Vein endothelial cell (primary cell): ENCODE data around the gene APBB1IP. TPM values are rescaled to one million over a fixed set of nuclear protein-coding genes. Genes with fewer than 3 reads are reported as not detected.

Experiments
- small RNA-seq: library from RNA; depleted of rRNA; stranded (forward); fragments of <200 nt; gene quantifications from one replicate; pipeline ENCODE3, GENCODE V24; 2012
- total RNA-seq: library from RNA; depleted of rRNA; stranded (reverse); fragments of >200 nt; gene quantifications from 2 replicates; pipeline ENCODE4 v1.2.3, GENCODE V29; 2012

The APBB1IP gene
- not detected in 2 replicates for total RNA-seq

GRCh38 chr10:26437637-26438461, at the start of gene APBB1IP:
Gene APBB1IP (plus strand): TSS chr10:26438341. CDS start chr10:26492327, 53,986 bp downstream.

Small RNAs within 50 kb of the gene (small RNA-seq; reads per million reads assigned to genes)
- gene RNA5SP307: not detected

Other genes starting within 250 kb of the APBB1IP start
- gene GAD2, start 221.6 kb upstream of the APBB1IP start, total RNA-seq: not detected in 2 replicates